GM23338 (cell line): ENCODE data around the gene AVPR2.

Experiments
- CREB1 ChIP-seq: fragments of 250-450 bp; sonication (Bioruptor Pico); IDR thresholded peaks from 2 replicates; pipeline ENCODE4 v1.5.0; 2020; ENCODE audit warnings: low read depth, mild to moderate bottlenecking, moderate library complexity
- CTCF ChIP-seq, 2 experiments: fragments of 200-600 bp in 1 of 2; sonication (generic) in 1 of 2; conservative IDR thresholded peaks; 2 replicates each; pipeline versions ENCODE4 v1.5.1 to v1.6.1; 2016 to 2017; ENCODE audit warnings: antibody characterized with exemption in 2 of 2, low read depth in 2 of 2, mild to moderate bottlenecking in 2 of 2, moderate library complexity in 1 of 2
- ETS1 ChIP-seq: IDR thresholded peaks from 2 replicates; pipeline ENCODE4 v1.6.1; 2016; ENCODE audit warnings: antibody characterized with exemption
- EZH2 ChIP-seq: fragments of 200-600 bp; sonication (generic); IDR thresholded peaks from one replicate; pipeline ENCODE4 v1.8.0; 2017; ENCODE audit warnings: antibody characterized with exemption, mild to moderate bottlenecking, low read depth; ENCODE audit not compliant: unreplicated experiment
- EZH2phosphoT487 ChIP-seq: fragments of 200-600 bp; sonication (generic); IDR thresholded peaks from one replicate; pipeline ENCODE4 v1.8.1; 2018; ENCODE audit warnings: antibody characterized with exemption; ENCODE audit not compliant: unreplicated experiment
- JUNB ChIP-seq: IDR thresholded peaks from one replicate; pipeline ENCODE4 v1.6.1; 2016; ENCODE audit warnings: antibody characterized with exemption; ENCODE audit not compliant: unreplicated experiment
- NANOG ChIP-seq: IDR thresholded peaks from 2 replicates; pipeline ENCODE4 v1.6.1; 2016; ENCODE audit warnings: antibody characterized with exemption, borderline replicate concordance
- POLR2AphosphoS5 ChIP-seq: IDR thresholded peaks from 2 replicates; pipeline ENCODE4 v1.6.1; 2016; ENCODE audit warnings: antibody characterized with exemption, low read depth
- REST ChIP-seq: IDR thresholded peaks from one replicate; pipeline ENCODE4 v1.6.1; 2018; ENCODE audit warnings: antibody characterized with exemption; ENCODE audit not compliant: unreplicated experiment
- STAT1 ChIP-seq: IDR thresholded peaks from one replicate; pipeline ENCODE4 v1.6.1; 2016; ENCODE audit warnings: antibody characterized with exemption; ENCODE audit not compliant: unreplicated experiment
- ZNF114 ChIP-seq: fragments of 250-450 bp; sonication (Bioruptor Pico); IDR thresholded peaks from 2 replicates; pipeline ENCODE4 v1.5.0; 2020; ENCODE audit warnings: mild to moderate bottlenecking, moderate library complexity
- ZNF331 ChIP-seq: fragments of 250-450 bp; sonication (Bioruptor Pico); IDR thresholded peaks from 2 replicates; pipeline ENCODE4 v1.5.0; 2020; ENCODE audit warnings: low read depth, mild to moderate bottlenecking, moderate library complexity
- ZNF462 ChIP-seq: fragments of 250-450 bp; sonication (Bioruptor Pico); IDR thresholded peaks from 2 replicates; pipeline ENCODE4 v1.5.0; 2020; ENCODE audit warnings: mild to moderate bottlenecking, moderate library complexity

- TF ChIP-seq CTCF (conservative IDR thresholded peaks at IDR 0.05; ENCODE audit: low read depth in 2 of 2): no peak
- TF ChIP-seq CREB1: no peak
- TF ChIP-seq POLR2AphosphoS5: no peak
- TF ChIP-seq EZH2: no peak
- no peak for TF ChIP-seq REST
- no peak for TF ChIP-seq EZH2phosphoT487
- TF ChIP-seq JUNB: no peak
- no peak for TF ChIP-seq ZNF462 (CRISPR knock-in tag)
- TF ChIP-seq ETS1: no peak
- no peak for TF ChIP-seq ZNF331 (CRISPR knock-in tag)
- no peak for TF ChIP-seq STAT1
- TF ChIP-seq NANOG: no peak
- no peak for TF ChIP-seq ZNF114 (CRISPR knock-in tag)
Measured at GRCh38 chrX:153907456-153907855, 3.0 kb downstream of the AVPR2 start.
